Stimulated activated CD4-positive, alpha-beta T cell treated with anti-CD3 and anti-CD28 coated beads, Interleukin-4, amount 100 ng/mL, for 48 hours (primary cell): ENCODE measurements around the gene PRPS1.
"Not testable (repeated sequence)": the region's sequence is repeated elsewhere in the genome, so short reads cannot be mapped to it uniquely, and the experiment has no call there.

ENCODE experiments used
- DNase-seq, 2 donors: peaks; one replicate each; pipeline ENCODE4 v3.0.0-alpha.2; 2020; ENCODE audit warnings: low read depth in 2 of 2

The PRPS1 gene

DNA sequence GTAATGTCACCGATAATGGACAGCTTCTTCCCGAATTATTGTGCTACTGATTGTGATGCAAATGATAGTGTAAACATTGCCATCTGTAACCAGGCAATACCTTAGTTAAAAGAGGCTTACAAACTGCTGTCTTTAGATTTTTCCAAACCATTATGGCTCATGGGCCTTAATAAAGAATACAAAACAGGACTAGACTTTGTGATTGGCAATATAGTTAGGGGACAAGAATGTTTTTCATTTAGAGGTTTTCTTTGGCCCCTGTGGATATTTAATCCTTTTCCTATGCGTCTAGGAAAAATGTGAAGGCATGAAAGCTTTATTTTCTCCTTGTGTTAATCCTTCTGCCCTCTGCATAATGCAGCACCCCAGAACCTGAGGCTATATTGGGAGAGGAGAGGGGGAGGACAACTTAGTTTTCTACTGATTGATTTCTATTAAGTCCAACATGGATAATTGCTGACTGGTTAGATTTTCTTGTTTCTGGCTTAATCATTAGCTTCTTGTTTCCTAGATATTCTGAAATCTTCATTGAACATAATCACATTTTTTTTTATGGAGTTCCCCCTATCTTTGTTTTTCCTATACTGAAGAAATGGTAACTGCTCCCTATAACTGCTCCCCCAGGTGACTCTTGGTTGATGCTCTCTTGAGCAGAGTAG, 1.9 kb downstream of the PRPS1 start:
- DNase-seq, result no peak

DNA sequence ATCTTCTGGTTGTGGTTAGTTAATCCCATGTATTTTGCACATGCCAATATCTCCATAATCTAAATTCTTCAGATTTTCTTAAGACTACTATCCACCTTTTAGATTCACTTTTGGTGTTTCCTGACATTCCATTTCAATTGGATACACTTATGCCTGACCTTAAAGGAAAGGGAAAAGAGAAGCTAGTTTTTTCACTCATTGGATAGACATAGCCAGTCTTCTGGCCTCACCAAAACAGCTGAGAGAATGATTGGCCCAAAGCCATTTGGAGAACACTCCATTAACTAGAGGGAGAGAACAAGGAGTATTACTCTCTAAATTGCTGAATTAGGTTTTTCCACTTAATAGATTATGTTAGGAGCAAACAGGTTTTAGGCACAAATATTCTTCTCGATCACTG, 4.0 kb downstream of the PRPS1 start:
- DNase-seq, result no peak

DNA sequence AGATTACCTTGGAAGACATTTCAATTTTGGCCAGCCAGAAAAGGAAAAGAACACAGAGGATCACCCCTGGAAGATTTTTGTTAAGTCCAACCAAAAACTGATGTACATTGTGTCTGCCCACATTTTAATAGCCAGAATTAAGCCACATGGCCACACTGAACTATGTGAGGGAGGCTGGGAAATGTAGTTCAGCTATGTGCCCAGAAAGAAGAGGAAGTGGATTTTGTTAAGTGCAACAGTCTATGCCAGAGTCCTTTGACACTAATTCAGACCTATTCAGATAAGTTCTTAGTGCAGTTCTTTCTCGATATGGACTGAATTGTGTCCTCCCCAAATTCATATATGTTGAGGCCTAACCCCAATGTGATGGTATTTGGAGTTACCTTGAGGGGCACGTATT, 18.4 kb downstream of the PRPS1 start:
- no peak for DNase-seq

DNA sequence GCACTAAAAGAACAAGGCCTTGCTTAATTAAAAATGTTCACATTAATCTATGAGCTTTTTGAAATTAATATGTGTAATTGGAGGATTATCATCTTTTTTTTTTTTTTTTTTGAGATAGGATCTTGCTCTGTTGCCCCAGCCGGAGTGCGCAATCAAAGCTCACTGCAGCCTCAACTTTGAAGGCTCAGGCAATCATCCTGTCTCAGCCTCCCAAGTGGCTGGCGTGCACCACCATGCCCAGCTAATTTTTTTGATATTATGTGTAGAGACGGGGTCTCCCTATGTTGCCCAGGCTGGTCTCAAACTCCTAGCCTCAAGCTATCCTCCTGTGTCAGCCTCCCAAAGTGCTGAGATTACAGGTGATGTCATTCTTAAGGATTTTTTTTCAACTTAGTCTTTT, 20.0 kb downstream of the PRPS1 start:
- DNase-seq, result no peak

DNA sequence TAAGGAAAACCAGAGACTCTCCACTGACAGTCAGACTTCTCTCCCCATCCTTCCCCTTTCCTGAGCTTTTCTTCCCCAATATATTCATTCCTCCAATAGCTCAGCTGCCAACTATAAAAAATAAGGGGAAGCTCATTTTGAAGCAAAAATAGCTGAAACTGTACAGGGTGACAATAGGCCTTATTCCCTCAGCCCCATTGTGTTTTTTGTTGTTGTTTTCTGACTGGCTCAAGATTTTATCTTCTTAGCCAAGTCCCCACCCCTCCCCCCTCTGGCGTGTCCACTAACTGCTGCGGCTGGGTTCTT, 26.2 kb downstream of the PRPS1 start:
- no peak for DNase-seq

DNA sequence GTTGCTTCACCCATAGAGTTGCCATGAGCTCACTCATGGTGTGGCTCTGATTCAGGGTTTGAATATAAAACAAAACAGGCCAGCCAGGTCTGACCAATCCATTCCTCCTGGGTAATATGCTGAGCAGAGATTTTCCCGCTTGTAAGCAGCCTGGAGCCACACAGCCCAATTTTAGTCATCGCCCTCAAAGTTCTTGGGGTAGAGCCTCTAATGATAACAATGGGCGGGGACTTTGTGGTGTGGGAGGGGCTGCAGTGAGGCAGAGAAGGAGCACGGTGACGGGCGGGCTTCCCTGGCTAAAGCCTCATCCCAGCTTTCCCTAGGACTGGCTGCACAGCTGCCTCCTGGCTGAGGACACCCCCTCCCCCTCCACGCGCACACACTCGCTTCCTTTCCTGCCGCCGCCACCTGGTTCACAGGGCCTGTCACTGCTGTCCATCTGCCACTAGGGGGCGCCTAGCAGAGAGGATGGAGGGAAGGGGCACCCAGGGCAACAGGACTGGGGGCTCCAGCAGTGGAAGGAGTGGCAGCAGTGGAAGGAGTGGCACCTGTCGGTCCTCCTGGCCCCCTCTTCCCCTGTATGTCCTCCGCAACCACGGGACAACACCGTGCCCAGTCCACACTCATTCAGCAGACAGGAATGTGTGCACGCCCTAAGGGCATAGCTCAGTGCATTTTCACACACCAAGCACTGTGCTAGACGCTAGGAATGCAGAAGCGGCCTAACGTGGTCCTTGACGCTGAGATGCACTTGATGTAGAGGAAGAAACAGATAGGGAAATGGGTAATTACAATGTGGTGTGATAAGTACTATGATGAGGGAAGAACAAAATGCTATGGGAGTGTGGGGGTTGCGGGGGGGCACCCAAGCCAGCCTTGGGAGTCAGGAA, 26.8 kb downstream of the PRPS1 start:
- DNase-seq, result peak; percentile 53 to 54

DNA sequence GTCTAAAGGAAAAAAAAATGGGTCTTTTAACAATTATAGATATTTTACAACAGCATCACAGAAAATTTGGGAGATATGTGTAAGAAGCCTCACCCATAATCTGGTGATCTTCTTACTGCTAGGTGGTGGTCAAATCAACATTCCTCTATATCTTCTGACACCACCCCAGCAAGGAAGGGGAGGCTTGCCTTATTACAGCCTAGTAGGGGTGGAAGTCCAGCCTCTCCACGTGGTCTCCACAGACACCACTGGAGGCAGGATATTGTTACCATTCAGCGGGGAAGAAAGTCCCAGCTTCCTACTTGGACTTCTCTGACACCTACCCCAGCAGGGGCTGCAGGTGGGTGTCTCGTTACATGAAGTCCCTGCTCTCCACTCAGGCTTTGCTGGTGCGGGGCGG, 28.7 kb downstream of the PRPS1 start:
- no peak for DNase-seq

DNA sequence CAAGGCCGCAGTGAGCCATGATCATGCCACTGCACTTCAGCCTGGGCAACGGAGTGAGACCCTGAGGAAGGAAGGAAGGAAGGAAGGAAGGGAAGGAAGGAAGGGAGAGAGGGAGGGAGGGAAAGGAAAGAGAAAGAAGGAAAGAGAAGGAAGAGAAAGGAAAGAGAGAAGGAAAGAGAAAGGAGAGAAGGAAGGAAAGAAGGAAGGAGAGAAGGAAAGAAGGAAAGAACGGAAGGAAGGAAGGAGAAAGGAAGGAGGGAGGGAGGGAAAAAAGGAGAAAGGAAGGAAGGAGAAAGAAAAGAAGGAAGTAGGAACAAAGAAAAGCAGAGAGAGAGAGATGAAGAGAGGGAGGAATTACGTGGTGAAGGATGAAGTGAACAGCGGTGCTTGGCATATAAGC, 30.4 kb downstream of the PRPS1 start:
- DNase-seq, result no peak

DNA sequence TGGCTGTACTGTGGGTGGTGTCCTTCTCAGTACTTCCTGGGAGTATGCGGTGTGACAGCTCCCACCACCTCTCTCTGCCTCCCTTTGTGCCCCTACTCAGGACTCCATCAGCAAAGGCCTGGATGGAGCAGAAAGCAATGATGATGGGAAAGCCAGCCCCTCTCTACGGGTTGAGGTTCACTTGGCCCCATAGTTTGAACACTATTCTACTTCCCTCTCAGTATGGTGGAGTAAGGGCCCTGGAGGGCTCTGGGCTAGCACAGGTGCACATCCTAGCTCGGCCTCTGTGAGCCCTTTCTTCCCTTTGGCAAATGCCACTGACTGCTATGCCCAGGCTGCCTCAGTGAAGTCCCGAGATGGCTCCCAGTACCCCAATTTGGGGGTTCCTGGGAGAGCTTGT, 31.0 kb downstream of the PRPS1 start:
- no peak for DNase-seq

DNA sequence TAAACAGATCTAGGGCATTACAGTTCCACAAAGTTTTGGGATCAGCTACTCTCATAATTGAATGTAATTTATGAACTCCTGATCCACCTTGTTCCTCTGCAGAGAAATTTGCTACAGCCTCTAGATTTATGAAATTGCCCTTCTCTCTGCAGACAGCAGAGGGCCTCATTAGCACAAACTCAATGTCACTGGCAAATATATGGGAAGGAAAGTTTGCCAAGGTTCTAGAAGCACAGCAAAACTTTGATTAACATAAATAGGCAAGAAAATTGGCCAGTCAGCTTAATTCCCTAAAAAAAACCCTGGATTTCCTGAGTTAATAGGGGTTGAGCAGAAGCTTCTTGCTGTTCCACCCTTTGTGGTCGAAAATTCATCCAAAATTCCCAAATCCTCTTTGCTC, 31.5 kb downstream of the PRPS1 start:
- no peak for DNase-seq

DNA sequence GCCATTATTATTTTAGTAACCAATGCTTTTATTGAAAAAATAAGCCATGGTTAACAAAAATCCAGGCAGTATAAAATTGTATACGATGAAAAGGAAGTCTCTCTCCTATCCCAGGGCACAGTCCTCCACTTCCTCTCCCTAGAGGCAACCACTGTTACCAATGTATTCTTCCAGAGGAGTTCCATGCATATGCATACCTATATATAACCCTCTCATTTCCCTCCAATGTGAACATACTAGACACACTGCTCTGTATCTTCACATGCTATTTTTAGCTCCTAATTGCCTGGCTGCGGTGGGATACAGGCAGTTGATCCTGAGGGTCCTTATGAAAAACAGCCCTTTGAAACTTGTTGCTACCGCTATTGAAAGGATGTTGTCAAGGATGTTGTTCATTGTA, 33.8 kb downstream of the PRPS1 start:
- DNase-seq, result no peak

DNA sequence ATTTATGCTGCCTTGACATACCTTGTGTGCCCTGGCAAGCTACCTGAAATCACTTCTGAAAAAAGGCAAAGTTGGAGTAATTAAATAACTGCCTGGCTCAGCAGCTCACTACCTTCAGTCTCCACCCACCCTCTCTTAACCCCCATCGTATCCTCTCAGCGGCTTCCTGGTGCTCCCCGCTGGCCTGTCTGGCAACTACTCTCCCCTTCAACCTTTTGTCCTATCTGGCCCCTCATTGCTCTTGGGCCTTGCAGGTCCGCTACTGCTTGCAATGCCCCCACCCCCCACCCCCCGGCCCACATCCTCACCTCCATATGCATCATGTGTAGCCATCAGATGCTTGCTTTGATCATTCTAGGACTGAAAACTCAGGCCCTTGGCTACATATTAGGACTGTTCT, 34.5 kb downstream of the PRPS1 start:
- no peak for DNase-seq

DNA sequence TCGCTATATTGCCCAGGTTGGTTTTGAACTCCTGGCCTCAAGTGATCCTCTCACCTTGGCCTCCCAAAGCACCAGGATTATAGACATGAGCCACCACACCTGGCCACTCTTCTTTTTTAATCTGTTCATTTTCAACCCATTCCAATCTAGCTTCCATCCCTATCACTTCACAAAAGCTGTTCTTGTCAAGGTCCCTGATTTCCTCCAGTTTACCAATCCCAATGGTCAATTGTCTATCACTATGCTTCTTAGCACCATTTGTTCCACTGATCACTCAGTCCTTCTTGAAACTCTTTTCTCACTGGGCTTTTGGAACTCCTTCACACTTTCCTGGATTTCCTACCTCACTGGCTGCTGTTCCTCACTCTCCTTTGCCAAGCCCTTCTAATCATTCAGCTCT, 38.6 kb downstream of the PRPS1 start:
- DNase-seq, result no peak

DNA sequence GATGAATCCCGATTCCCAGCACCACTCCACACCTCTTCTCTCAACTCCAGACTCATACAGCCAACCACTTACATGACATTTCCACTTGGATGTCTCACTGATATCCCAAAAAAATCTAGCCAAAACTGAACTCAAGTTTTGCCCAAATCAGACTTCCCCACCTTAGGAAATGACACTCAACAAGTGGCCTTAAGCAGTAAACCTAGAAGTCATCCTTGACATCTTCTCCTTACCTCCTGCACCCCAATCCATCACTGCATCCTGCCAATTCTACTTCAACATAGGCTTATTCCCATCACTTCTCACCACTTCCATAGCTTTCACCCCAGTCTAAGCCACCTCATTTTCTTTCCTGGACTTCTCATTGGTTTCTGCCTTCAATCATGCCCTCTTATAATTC, 39.1 kb downstream of the PRPS1 start:
- DNase-seq, result no peak

DNA sequence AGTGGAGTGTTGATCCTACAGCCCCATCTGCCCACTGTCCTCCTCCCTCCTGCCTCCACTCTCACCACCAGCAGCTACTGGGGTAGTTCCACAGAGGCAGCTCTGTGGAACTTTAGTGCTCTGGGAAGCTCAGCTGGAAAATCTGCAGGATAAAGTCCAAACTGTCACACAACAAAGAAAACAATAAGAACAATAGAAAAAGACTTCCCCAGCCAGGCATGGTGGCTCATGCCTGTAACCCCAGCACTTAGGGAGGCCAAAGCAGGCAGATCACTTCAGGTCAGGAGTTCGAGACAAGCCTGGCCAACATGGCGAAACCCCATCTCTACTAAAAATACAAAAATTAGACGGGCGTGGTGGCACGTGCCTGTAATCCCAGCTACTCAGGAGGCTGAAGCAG, 40.4 kb downstream of the PRPS1 start:
- not testable (repeated sequence) for DNase-seq

DNA sequence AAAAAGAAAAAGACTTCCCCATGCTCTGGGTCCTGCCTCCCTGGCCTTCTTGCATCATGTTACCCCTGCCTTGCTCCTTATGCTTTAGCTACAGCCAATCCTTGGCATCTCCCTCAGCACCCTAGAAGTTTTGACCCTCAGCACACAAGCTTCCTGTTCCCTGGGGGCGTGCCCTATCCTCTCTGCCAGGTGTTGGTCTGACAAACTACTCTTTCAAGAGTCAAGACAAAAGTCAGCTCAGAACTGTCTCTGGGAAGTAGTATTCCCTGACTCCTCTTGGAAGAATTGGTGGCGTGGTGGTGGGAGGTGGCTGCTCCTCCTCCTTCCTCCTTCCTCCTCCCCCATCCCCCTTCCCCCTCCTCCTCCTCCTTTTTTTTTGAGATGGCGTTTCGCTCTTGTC, 41.0 kb downstream of the PRPS1 start:
- DNase-seq, result no peak

DNA sequence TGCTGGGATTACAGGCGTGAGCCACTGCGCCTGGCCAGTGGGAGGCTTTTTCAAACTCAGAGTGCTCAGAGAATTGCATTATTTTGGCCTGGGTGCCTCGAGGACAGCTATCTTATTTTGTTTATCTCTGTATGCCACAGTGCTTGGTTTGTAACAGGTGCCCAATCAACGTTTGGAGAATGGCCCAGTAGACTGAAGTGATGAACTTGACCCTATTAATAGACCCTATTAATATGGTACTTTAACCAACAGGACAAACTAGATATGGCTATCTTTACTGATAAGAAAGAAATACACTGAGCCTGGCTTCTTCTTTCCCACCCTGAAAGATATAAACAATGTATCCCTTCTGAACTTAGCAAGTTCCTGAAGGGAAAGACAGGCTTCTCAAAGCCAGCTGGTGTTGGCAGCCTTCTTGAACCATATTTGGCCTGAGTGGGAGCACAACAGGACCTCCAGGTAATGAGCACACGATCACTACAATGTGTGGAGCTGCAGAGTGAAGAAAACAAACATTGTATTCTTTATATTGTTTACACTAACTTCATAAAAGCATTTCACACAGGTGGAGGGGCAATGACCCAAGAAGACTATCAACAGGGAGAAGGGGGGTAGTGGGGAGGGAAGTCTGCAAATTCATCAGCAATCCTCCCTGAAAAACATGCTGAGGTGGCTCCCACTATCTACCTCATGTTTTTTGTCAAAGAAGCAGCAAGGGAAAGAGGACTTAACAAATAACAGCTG, 41.7 kb downstream of the PRPS1 start:
- DNase-seq, result no peak

DNA sequence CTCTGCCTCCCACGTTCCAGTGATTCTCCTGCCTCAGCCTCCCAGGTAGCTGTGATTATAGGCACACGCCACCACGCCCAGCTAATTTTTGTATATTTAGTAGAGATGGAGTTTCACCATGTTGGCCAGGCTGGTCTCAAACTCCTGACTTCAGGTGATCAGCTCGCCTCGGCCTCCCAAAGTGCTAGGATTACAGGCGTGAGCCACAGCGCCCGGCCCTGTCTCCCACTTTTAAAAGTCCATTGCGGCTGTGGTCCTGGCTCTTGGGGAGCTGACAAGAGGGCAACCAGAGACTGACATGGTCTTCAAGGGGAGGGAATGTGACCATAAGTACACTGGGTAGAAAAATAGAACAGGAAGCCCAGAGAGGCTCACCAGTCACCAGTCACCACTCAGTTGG, 42.9 kb downstream of the PRPS1 start:
- DNase-seq, result not testable (repeated sequence)

DNA sequence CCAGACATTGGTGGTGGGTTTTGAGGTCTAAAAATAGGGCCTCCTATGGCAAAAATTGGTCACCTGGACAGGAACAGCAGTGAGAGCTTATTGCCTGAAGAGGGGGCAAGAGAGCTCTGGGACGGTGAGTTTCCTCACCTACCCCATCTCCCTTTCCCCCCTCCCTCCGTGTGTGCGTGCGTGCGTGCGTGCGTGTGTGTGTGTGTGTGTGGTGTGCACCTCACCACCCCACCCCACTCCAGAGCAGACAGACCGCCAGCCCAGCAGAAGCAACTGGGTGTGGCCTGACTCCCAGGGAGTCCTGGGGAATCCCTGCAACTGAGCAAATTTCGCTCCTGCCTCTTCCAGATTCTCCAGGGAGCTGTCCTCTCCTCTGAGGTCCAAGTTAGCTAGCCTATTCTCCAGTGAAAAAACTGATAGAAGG, 44.7 kb downstream of the PRPS1 start:
- DNase-seq, result peak; percentile 43 to 63

DNA sequence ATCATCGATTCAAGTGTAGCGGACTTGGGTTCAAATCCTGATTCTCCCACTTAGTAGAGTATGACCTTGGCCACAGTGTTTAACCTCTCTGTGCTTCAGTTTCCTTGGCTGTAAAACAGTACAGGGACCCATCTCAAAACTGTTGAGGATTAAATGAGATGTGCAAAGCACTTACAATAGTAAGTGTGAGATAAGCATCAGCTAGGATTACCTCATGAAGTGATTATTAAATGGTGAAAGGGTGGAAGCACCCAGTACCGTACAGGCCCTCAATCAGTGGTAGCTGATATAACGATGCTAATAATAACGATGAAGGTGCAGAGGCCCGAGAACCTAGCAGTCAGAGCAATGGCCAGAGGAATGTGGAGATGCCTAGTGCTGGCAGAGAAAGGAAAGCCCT, 45.1 kb downstream of the PRPS1 start:
- no peak for DNase-seq

DNA sequence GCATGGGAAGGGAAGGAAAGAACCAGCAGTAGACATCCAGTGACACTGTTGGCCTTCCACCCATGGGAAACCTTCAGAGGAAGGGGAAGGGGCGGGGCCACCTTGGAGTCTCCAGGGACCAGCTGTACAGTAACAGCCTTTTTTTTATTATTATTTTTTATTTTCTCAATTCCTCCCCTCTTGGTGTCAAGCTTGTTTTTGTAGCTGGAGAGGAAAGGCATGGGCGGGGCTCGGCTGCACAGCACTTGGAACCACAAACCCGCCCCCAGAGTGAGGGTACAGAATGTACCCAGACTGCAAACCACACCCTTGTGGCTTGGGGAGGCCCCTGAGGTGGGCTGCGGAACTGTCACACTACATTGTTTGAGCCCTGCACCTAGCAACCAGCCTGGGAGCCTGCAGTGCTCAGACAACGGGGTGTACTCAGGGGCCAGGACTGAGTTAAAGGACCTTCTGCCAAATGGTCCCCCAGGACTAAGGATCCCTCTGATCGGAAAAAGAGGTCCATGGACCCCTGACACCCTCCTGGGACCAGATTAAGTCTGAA, 45.7 kb downstream of the PRPS1 start:
- peak; percentile 64 to 80 for DNase-seq

DNA sequence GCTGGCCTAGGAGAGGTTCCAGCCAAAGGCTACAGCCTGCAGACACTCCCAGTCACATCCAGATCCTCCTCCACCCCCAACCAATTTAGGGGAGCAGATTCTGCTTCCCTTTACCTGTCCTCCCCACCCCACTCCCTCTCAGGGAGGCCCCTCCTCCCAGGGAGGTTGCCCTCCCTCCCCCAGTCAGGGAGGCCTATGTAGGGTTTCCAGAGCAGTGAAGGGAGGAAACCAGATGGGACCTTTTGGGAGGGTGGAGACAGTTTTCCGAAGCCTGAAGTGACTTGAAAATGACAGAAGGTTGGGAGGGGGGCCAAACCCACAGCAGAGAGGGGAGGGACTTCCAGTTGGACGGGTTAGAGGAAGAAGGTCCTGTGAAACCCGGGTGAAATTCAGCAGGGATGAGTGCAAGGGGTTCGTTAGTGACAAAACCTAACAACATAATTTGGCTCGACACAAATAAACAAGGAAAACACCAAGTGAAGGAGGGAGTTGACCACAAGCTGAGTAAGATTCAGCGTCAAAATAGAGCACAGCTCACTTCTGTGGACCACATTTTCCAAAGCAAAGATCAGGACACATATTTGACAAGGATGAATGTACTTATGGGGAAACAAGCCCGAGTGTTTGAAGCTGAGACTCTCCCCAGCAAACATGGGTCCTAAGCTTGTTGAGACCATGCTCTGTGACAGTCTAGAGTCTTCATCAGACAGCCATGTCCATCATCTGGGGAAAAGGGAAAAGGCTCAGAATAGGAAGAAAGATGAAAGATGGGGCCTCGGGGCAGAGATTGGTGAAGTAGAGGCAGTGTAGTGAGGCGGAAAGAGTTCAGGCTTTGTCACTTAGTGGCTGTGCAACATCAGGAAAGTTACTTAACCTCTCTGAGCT, 46.4 kb downstream of the PRPS1 start:
- DNase-seq, result no peak
